Measurements from ENCODE around the gene CACNA1S. TPM values are rescaled to one million over a fixed set of nuclear protein-coding genes. Genes with fewer than 3 reads are reported as not detected.
A peak's percentile ranks its signal among the peaks of the same experiment; 100 is the strongest.

Gene CACNA1S
- total RNA-seq, 1 donor from 2014 or later = 43.3 TPM

GRCh38 chr1:201074018-201074417, 38.2 kb downstream of the CACNA1S start:
- Histone ChIP-seq H3K36me3 (ENCODE audit: control insufficient read depth in 3 of 3, insufficient read depth in 3 of 3, low read length in 3 of 3) (peaks cover 77 to 91% (median 86%) of the 10 kb centered on the region in 3 donors), H3K27me3 (ENCODE audit: control insufficient read depth in 3 of 3, insufficient read depth in 3 of 3, low read length in 3 of 3) (no peaks in the 10 kb centered on the region), H3K9me3 (ENCODE audit: control insufficient read depth in 3 of 3, low read length in 3 of 3) (no peaks in the 10 kb centered on the region), H3K9ac (ENCODE audit: low read depth in 1 of 3, low read length in 3 of 3) (no peak overlapping the region), H3K4me1 (ENCODE audit: control insufficient read depth in 3 of 3, insufficient read depth in 3 of 3, low read length in 3 of 3) (peaks cover 0 to 2% (median 0%) of the 10 kb centered on the region in 3 donors), H3K4me3 (ENCODE audit: low read length in 3 of 3) (no peak overlapping the region), H3K27ac (ENCODE audit: low read depth, low read length) (no peak overlapping the region)

GRCh38 chr1:201072922-201073321, 39.3 kb downstream of the CACNA1S start:
- no peaks in the 10 kb centered on the region for H3K9me3 ChIP-seq (ENCODE audit: control insufficient read depth in 3 of 3, low read length in 3 of 3)
- peaks cover 78 to 91% (median 88%) of the 10 kb centered on the region in 3 donors for H3K36me3 ChIP-seq (ENCODE audit: control insufficient read depth in 3 of 3, insufficient read depth in 3 of 3, low read length in 3 of 3)

GRCh38 chr1:201072149-201072548, 40.1 kb downstream of the CACNA1S start:
- H3K27ac ChIP-seq (ENCODE audit: low read depth, low read length) = no peak overlapping the region
- H3K4me3 ChIP-seq (ENCODE audit: low read length in 3 of 3) = no peak overlapping the region
- H3K9ac ChIP-seq (ENCODE audit: low read depth in 1 of 3, low read length in 3 of 3) = no peak overlapping the region
- peaks cover 2 to 6% (median 5%) of the 10 kb centered on the region in 3 donors for H3K4me1 ChIP-seq (ENCODE audit: control insufficient read depth in 3 of 3, insufficient read depth in 3 of 3, low read length in 3 of 3)
- H3K36me3 ChIP-seq (ENCODE audit: control insufficient read depth in 3 of 3, insufficient read depth in 3 of 3, low read length in 3 of 3) = peaks cover 78 to 91% (median 86%) of the 10 kb centered on the region in 3 donors
- H3K27me3 ChIP-seq (ENCODE audit: control insufficient read depth in 3 of 3, insufficient read depth in 3 of 3, low read length in 3 of 3) = no peaks in the 10 kb centered on the region
- H3K9me3 ChIP-seq (ENCODE audit: control insufficient read depth in 3 of 3, low read length in 3 of 3) = no peaks in the 10 kb centered on the region

More at GRCh38 chr1:201072922-201073321, 39.3 kb downstream of the CACNA1S start:
- H3K4me3 ChIP-seq (ENCODE audit: low read length in 3 of 3) = no peak overlapping the region
- H3K27me3 ChIP-seq (ENCODE audit: control insufficient read depth in 3 of 3, insufficient read depth in 3 of 3, low read length in 3 of 3) = no peaks in the 10 kb centered on the region
- peaks cover 1 to 2% (median 2%) of the 10 kb centered on the region in 3 donors for H3K4me1 ChIP-seq (ENCODE audit: control insufficient read depth in 3 of 3, insufficient read depth in 3 of 3, low read length in 3 of 3)
- no peak overlapping the region for H3K9ac ChIP-seq (ENCODE audit: low read depth in 1 of 3, low read length in 3 of 3)
- no peak overlapping the region for H3K27ac ChIP-seq (ENCODE audit: low read depth, low read length)

- H3K27me3 ChIP-seq (ENCODE audit: control insufficient read depth in 3 of 3, insufficient read depth in 3 of 3, low read length in 3 of 3) = no peaks in the 10 kb centered on the region
- H3K9ac ChIP-seq (ENCODE audit: low read depth in 1 of 3, low read length in 3 of 3) = no peak overlapping the region
- no peak overlapping the region for H3K27ac ChIP-seq (ENCODE audit: low read depth, low read length)
- H3K36me3 ChIP-seq (ENCODE audit: control insufficient read depth in 3 of 3, insufficient read depth in 3 of 3, low read length in 3 of 3) = peaks cover 74 to 92% (median 84%) of the 10 kb centered on the region in 3 donors
- peaks cover 2 to 6% (median 5%) of the 10 kb centered on the region in 3 donors for H3K4me1 ChIP-seq (ENCODE audit: control insufficient read depth in 3 of 3, insufficient read depth in 3 of 3, low read length in 3 of 3)
- no peak overlapping the region for H3K4me3 ChIP-seq (ENCODE audit: low read length in 3 of 3)
- no peaks in the 10 kb centered on the region for H3K9me3 ChIP-seq (ENCODE audit: control insufficient read depth in 3 of 3, low read length in 3 of 3)
Observed at GRCh38 chr1:201069636-201070035, 42.6 kb downstream of the CACNA1S start.

GRCh38 chr1:201068976-201069375, 43.2 kb downstream of the CACNA1S start:
- Histone ChIP-seq H3K27ac (ENCODE audit: low read depth, low read length) (no peak overlapping the region), H3K4me1 (ENCODE audit: control insufficient read depth in 3 of 3, insufficient read depth in 3 of 3, low read length in 3 of 3) (peaks cover 2 to 6% (median 5%) of the 10 kb centered on the region in 3 donors), H3K4me3 (ENCODE audit: low read length in 3 of 3) (no peak overlapping the region), H3K9me3 (ENCODE audit: control insufficient read depth in 3 of 3, low read length in 3 of 3) (no peaks in the 10 kb centered on the region), H3K27me3 (ENCODE audit: control insufficient read depth in 3 of 3, insufficient read depth in 3 of 3, low read length in 3 of 3) (no peaks in the 10 kb centered on the region), H3K36me3 (ENCODE audit: control insufficient read depth in 3 of 3, insufficient read depth in 3 of 3, low read length in 3 of 3) (peaks cover 73 to 92% (median 84%) of the 10 kb centered on the region in 3 donors), H3K9ac (ENCODE audit: low read depth in 1 of 3, low read length in 3 of 3) (peak overlapping the region in 1 of 3 donors; percentile 28)

GRCh38 chr1:201066986-201067385, 45.2 kb downstream of the CACNA1S start:
- H3K27ac ChIP-seq (ENCODE audit: low read depth, low read length) = no peak overlapping the region
- H3K4me1 ChIP-seq (ENCODE audit: control insufficient read depth in 3 of 3, insufficient read depth in 3 of 3, low read length in 3 of 3) = peaks cover 0 to 6% (median 5%) of the 10 kb centered on the region in 3 donors
- no peak overlapping the region for H3K4me3 ChIP-seq (ENCODE audit: low read length in 3 of 3)
- H3K27me3 ChIP-seq (ENCODE audit: control insufficient read depth in 3 of 3, insufficient read depth in 3 of 3, low read length in 3 of 3) = no peaks in the 10 kb centered on the region
- H3K9me3 ChIP-seq (ENCODE audit: control insufficient read depth in 3 of 3, low read length in 3 of 3) = no peaks in the 10 kb centered on the region
- H3K9ac ChIP-seq (ENCODE audit: low read depth in 1 of 3, low read length in 3 of 3) = no peak overlapping the region
- peaks cover 59 to 88% (median 74%) of the 10 kb centered on the region in 3 donors for H3K36me3 ChIP-seq (ENCODE audit: control insufficient read depth in 3 of 3, insufficient read depth in 3 of 3, low read length in 3 of 3)

- no peak overlapping the region for H3K4me3 ChIP-seq (ENCODE audit: low read length in 3 of 3)
- peaks cover 69 to 89% (median 75%) of the 10 kb centered on the region in 3 donors for H3K36me3 ChIP-seq (ENCODE audit: control insufficient read depth in 3 of 3, insufficient read depth in 3 of 3, low read length in 3 of 3)
- H3K27me3 ChIP-seq (ENCODE audit: control insufficient read depth in 3 of 3, insufficient read depth in 3 of 3, low read length in 3 of 3) = no peaks in the 10 kb centered on the region
- H3K9me3 ChIP-seq (ENCODE audit: control insufficient read depth in 3 of 3, low read length in 3 of 3) = no peaks in the 10 kb centered on the region
- H3K4me1 ChIP-seq (ENCODE audit: control insufficient read depth in 3 of 3, insufficient read depth in 3 of 3, low read length in 3 of 3) = peaks cover under 1 to 11% (median 10%) of the 10 kb centered on the region in 3 donors
- H3K27ac ChIP-seq (ENCODE audit: low read depth, low read length) = no peak overlapping the region
- no peak overlapping the region for H3K9ac ChIP-seq (ENCODE audit: low read depth in 1 of 3, low read length in 3 of 3)
Observed at GRCh38 chr1:201065686-201066085, 46.5 kb downstream of the CACNA1S start.

- Histone ChIP-seq H3K4me1 (ENCODE audit: control insufficient read depth in 3 of 3, insufficient read depth in 3 of 3, low read length in 3 of 3) (peaks cover 2 to 17% (median 10%) of the 10 kb centered on the region in 3 donors), H3K27me3 (ENCODE audit: control insufficient read depth in 3 of 3, insufficient read depth in 3 of 3, low read length in 3 of 3) (no peaks in the 10 kb centered on the region), H3K36me3 (ENCODE audit: control insufficient read depth in 3 of 3, insufficient read depth in 3 of 3, low read length in 3 of 3) (peaks cover 69 to 89% (median 76%) of the 10 kb centered on the region in 3 donors), H3K9me3 (ENCODE audit: control insufficient read depth in 3 of 3, low read length in 3 of 3) (no peaks in the 10 kb centered on the region), H3K4me3 (ENCODE audit: low read length in 3 of 3) (no peak overlapping the region), H3K27ac (ENCODE audit: low read depth, low read length) (no peak overlapping the region), H3K9ac (ENCODE audit: low read depth in 1 of 3, low read length in 3 of 3) (no peak overlapping the region)
Observed at GRCh38 chr1:201064806-201065205, 47.4 kb downstream of the CACNA1S start.

GRCh38 chr1:201063145-201063544, 49.1 kb downstream of the CACNA1S start:
- H3K36me3 ChIP-seq (ENCODE audit: control insufficient read depth in 3 of 3, insufficient read depth in 3 of 3, low read length in 3 of 3) = peaks cover 75 to 94% (median 83%) of the 10 kb centered on the region in 3 donors
- peaks cover 2 to 17% (median 10%) of the 10 kb centered on the region in 3 donors for H3K4me1 ChIP-seq (ENCODE audit: control insufficient read depth in 3 of 3, insufficient read depth in 3 of 3, low read length in 3 of 3)
- H3K4me3 ChIP-seq (ENCODE audit: low read length in 3 of 3) = no peak overlapping the region
- no peak overlapping the region for H3K27ac ChIP-seq (ENCODE audit: low read depth, low read length)
- H3K9me3 ChIP-seq (ENCODE audit: control insufficient read depth in 3 of 3, low read length in 3 of 3) = no peaks in the 10 kb centered on the region
- H3K9ac ChIP-seq (ENCODE audit: low read depth in 1 of 3, low read length in 3 of 3) = no peak overlapping the region
- no peaks in the 10 kb centered on the region for H3K27me3 ChIP-seq (ENCODE audit: control insufficient read depth in 3 of 3, insufficient read depth in 3 of 3, low read length in 3 of 3)

- H3K27ac ChIP-seq (ENCODE audit: low read depth, low read length) = no peak overlapping the region
Observed at GRCh38 chr1:201062511-201063091, 49.6 kb downstream of the CACNA1S start.

More at GRCh38 chr1:201062511-201063091, 49.6 kb downstream of the CACNA1S start:
- no peak overlapping the region for H3K9ac ChIP-seq (ENCODE audit: low read depth in 1 of 3, low read length in 3 of 3)
- peaks cover 2 to 12% (median 5%) of the 10 kb centered on the region in 3 donors for H3K4me1 ChIP-seq (ENCODE audit: control insufficient read depth in 3 of 3, insufficient read depth in 3 of 3, low read length in 3 of 3)
- H3K4me3 ChIP-seq (ENCODE audit: low read length in 3 of 3) = no peak overlapping the region
- no peaks in the 10 kb centered on the region for H3K9me3 ChIP-seq (ENCODE audit: control insufficient read depth in 3 of 3, low read length in 3 of 3)
- peaks cover 78 to 96% (median 84%) of the 10 kb centered on the region in 3 donors for H3K36me3 ChIP-seq (ENCODE audit: control insufficient read depth in 3 of 3, insufficient read depth in 3 of 3, low read length in 3 of 3)
- H3K27me3 ChIP-seq (ENCODE audit: control insufficient read depth in 3 of 3, insufficient read depth in 3 of 3, low read length in 3 of 3) = no peaks in the 10 kb centered on the region

All from skeletal muscle tissue (tissue), 4 donors.